SK-N-SH (cell line): ENCODE measurements around the gene ADGRG2. TPM values are rescaled to one million over a fixed set of nuclear protein-coding genes. Genes with fewer than 3 reads are reported as not detected.

Experiments
- CTCF ChIA-PET: fragments of 300-600, 350-600 bp; formaldehyde crosslinking; extraction: SDS; loops from one replicate; lab custom pipeline; 2021; lab: Yijun Ruan, JAX
- POLR2A ChIA-PET: fragments of 350-600 bp; sonication (Branson Sonifier 250); formaldehyde crosslinking; extraction: SDS; loops from one replicate; lab custom pipeline; 2020; ENCODE audit warnings: antibody characterized with exemption, inconsistent platforms; lab: Yijun Ruan, JAX
- DNase-seq: peaks from one replicate; pipeline ENCODE4 v3.0.0; 2012
- H2AFZ ChIP-seq: fragments of 200-600 bp; sonication (generic); 2 replicates; pipeline ENCODE4 v1.8.1; 2016; ENCODE audit warnings: antibody characterized with exemption, mild to moderate bottlenecking, low read depth
- H3F3A ChIP-seq: fragments of 200-600 bp; sonication (generic); replicated peaks from 2 replicates; pipeline ENCODE3; 2016; ENCODE audit warnings: antibody characterized with exemption, mild to moderate bottlenecking; ENCODE audit not compliant: insufficient read depth
- H3K27ac ChIP-seq, 2 experiments: fragments of 200-500 bp in 1 of 2; fragments of 200-600 bp in 1 of 2; sonication (Bioruptor generic) in 1 of 2; sonication (generic), shearing (Covaris generic) in 1 of 2; 2 replicates each; pipeline versions ENCODE4 v1.5.1 to v1.6.1; 2014 to 2016; ENCODE audit warnings: low read depth in 2 of 2, inconsistent platforms in 1 of 2, low read length in 1 of 2, mild to moderate bottlenecking in 1 of 2, mixed read lengths in 1 of 2
- H3K27me3 ChIP-seq: fragments of 200-600 bp; sonication (generic), shearing (Covaris generic); 2 replicates; pipeline ENCODE4 v1.6.1; 2016; ENCODE audit warnings: mixed run types; ENCODE audit not compliant: insufficient read depth
- H3K36me3 ChIP-seq, 2 experiments: fragments of 200-500 bp in 1 of 2; fragments of 200-600 bp in 1 of 2; sonication (Bioruptor generic) in 1 of 2; sonication (generic) in 1 of 2; replicated peaks in 1 of 2; 2 replicates each; pipeline versions ENCODE3 to v1.5.1; 2014 to 2016; ENCODE audit warnings: low read length in 1 of 2, mild to moderate bottlenecking in 1 of 2; ENCODE audit not compliant: insufficient read depth in 2 of 2, control insufficient read depth in 1 of 2
- H3K4me1 ChIP-seq, 2 experiments: fragments of 200-500 bp in 1 of 2; fragments of 200-600 bp in 1 of 2; sonication (Bioruptor generic) in 1 of 2; sonication (generic), shearing (Covaris generic) in 1 of 2; 2 replicates each; pipeline versions ENCODE4 v1.5.1 to v1.6.1; 2014 to 2016; ENCODE audit warnings: low read depth in 1 of 2, low read length in 1 of 2, mixed run types in 1 of 2; ENCODE audit not compliant: insufficient read depth in 2 of 2, control insufficient read depth in 1 of 2
- H3K4me2 ChIP-seq: fragments of 200-600 bp; sonication (generic), shearing (Covaris generic); 2 replicates; pipeline ENCODE4 v1.6.1; 2017; ENCODE audit warnings: mixed run types
- H3K4me3 ChIP-seq, 2 experiments: fragments of 200-500 bp in 1 of 2; fragments of 200-600 bp in 1 of 2; sonication (Bioruptor generic) in 1 of 2; sonication (generic), shearing (Covaris generic) in 1 of 2; 2 replicates each; pipeline versions ENCODE4 v1.5.1 to v1.8.1; 2014 to 2016; ENCODE audit warnings: low read depth in 2 of 2, inconsistent platforms in 1 of 2, low read length in 1 of 2, mild to moderate bottlenecking in 1 of 2, mixed read lengths in 1 of 2, moderate library complexity in 1 of 2
- H3K79me2 ChIP-seq: fragments of 200-600 bp; sonication (generic); 2 replicates; pipeline ENCODE4 v1.8.1; 2017; ENCODE audit warnings: mild to moderate bottlenecking; ENCODE audit not compliant: insufficient read depth
- H3K9ac ChIP-seq: fragments of 200-600 bp; sonication (generic); 2 replicates; pipeline ENCODE4 v1.6.1; 2017; ENCODE audit warnings: mixed run types
- H3K9me2 ChIP-seq: fragments of 200-600 bp; sonication (generic); 2 replicates; pipeline ENCODE4 v1.6.1; 2017; ENCODE audit warnings: mixed run types
- H3K9me3 ChIP-seq: fragments of 200-600 bp; sonication (generic); 2 replicates; pipeline ENCODE4 v1.6.1; 2017; ENCODE audit warnings: mixed run types, mild to moderate bottlenecking, moderate library complexity
- H4K20me1 ChIP-seq: fragments of 200-600 bp; sonication (generic); 2 replicates; pipeline ENCODE4 v1.6.1; 2017; ENCODE audit warnings: mild to moderate bottlenecking, mixed run types; ENCODE audit not compliant: insufficient read depth
- CHD2 ChIP-seq: fragments of 150-350 bp; IDR thresholded peaks from 2 replicates; pipeline ENCODE4 v1.6.1; 2018; ENCODE audit warnings: low read length; ENCODE audit not compliant: partially characterized antibody
- EP300 ChIP-seq, 2 experiments: IDR thresholded peaks; 2 replicates each; pipeline versions ENCODE4 v1.4.0 to v1.6.1; 2012; ENCODE audit warnings: borderline replicate concordance in 1 of 2, low read depth in 1 of 2, low read length in 1 of 2
- EZH2phosphoT487 ChIP-seq: fragments of 200-600 bp; sonication (generic); IDR thresholded peaks from 2 replicates; pipeline ENCODE4 v1.6.1; 2017; ENCODE audit warnings: low read depth, mixed run types, mild to moderate bottlenecking, antibody characterized with exemption, moderate library complexity, borderline replicate concordance
- FOXJ3 ChIP-seq: sonication (generic); formaldehyde crosslinking; IDR thresholded peaks from 2 replicates; pipeline ENCODE4 v1.5.1; 2020; ENCODE audit warnings: mild to moderate bottlenecking, missing genetic modification reagents
- FOXM1 ChIP-seq: IDR thresholded peaks from 2 replicates; pipeline ENCODE4 v1.4.0; 2012; ENCODE audit warnings: low read depth, mild to moderate bottlenecking
- GABPA ChIP-seq: IDR thresholded peaks from 2 replicates; pipeline ENCODE4 v1.4.0; 2012; ENCODE audit warnings: low read depth, mild to moderate bottlenecking
- IRF3 ChIP-seq: fragments of 150-350 bp; IDR thresholded peaks from 2 replicates; pipeline ENCODE4 v1.6.1; 2016; ENCODE audit warnings: mild to moderate bottlenecking, low read depth, low read length
- MXI1 ChIP-seq: IDR thresholded peaks from 2 replicates; pipeline ENCODE4 v1.6.1; 2012; ENCODE audit warnings: mild to moderate bottlenecking, low read depth, low read length, improper control_type of control experiment
- NRF1 ChIP-seq: IDR thresholded peaks from 2 replicates; pipeline ENCODE4 v1.6.1; 2012; ENCODE audit warnings: low read depth, mild to moderate bottlenecking, low read length
- RAD21 ChIP-seq: IDR thresholded peaks from 2 replicates; pipeline ENCODE4 v1.6.1; 2012; ENCODE audit warnings: mild to moderate bottlenecking, low read length
- RCOR1 ChIP-seq: fragments of 150-350 bp; IDR thresholded peaks from 2 replicates; pipeline ENCODE4 v1.6.1; 2017; ENCODE audit warnings: antibody characterized with exemption, low read length
- RXRA ChIP-seq: IDR thresholded peaks from 2 replicates; pipeline ENCODE4 v1.4.0; 2012; ENCODE audit warnings: low read depth, mild to moderate bottlenecking, borderline replicate concordance
- SIN3A ChIP-seq: IDR thresholded peaks from 2 replicates; pipeline ENCODE4 v1.6.1; 2012; ENCODE audit warnings: low read depth, mild to moderate bottlenecking, low read length, moderate library complexity, borderline replicate concordance
- SMC3 ChIP-seq: IDR thresholded peaks from 2 replicates; pipeline ENCODE4 v1.6.1; 2012; ENCODE audit warnings: low read depth, low read length, improper control_type of control experiment
- TCF12 ChIP-seq: IDR thresholded peaks from 2 replicates; pipeline ENCODE4 v1.4.0; 2012
- YY1 ChIP-seq: IDR thresholded peaks from 2 replicates; pipeline ENCODE4 v1.4.0; 2012; ENCODE audit warnings: low read depth, mild to moderate bottlenecking
- WGBS: methylation state at CpG from one replicate; pipeline ENCODE4 v1.1.6; 2017; ENCODE audit warnings: low lambda C conversion rate; 5-methylcytosine and 5-hydroxymethylcytosine counted together
- polyA plus RNA-seq, 3 experiments: library from polyadenylated mRNA; depleted of rRNA; stranded (reverse); fragments of >200 nt; gene quantifications; 2 replicates each; pipeline ENCODE4 v1.2.3, GENCODE V29; 2012
- TF ChIP-seq, protein P1 (sequence below): IDR thresholded peaks from 2 replicates; pipeline ENCODE4 v1.4.0; 2012; ENCODE audit warnings: low read depth, borderline replicate concordance
- TF ChIP-seq, protein P2 (sequence below): fragments of 150-350 bp; IDR thresholded peaks from 2 replicates; pipeline ENCODE4 v1.6.1; 2017; ENCODE audit warnings: antibody characterized with exemption, low read length, low read depth, borderline replicate concordance
- TF ChIP-seq, protein P3 (sequence below): IDR thresholded peaks from 2 replicates; pipeline ENCODE4; 2012

The ADGRG2 gene
- polyA plus RNA-seq, 1 of the 3 experiments (the other 2 are of a cell fraction): 0.08 TPM

DNA sequence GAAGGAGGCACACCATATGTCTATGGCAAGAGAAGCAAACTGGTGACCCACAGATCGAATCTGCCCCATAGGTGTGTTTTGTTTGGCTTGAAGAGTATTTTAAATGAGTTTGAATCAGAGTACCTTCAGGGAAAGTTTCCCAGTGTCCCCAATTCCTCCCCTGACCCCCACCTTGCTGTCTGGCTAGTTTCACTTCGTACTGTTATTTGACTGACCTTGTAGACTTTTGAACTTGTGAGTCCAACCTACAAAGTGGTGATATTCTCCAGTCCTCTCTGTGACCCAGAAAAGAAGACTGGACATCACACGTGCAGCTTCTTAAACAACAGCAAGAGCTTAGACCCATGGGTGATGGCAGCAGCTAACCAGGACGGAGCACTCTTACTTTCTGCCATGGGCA is 177.8 kb downstream of the ADGRG2 start:
- H3K9me2 ChIP-seq: no peaks in the 10 kb centered on the region
- no peaks in the 10 kb centered on the region for H3K9me3 ChIP-seq
- DNase-seq: no peak
- no peaks in the 10 kb centered on the region for H3K79me2 ChIP-seq
- CTCF ChIA-PET: no interaction called here
- no peak overlapping the region for H3K27ac ChIP-seq
- no peak overlapping the region for H3K4me3 ChIP-seq
- no peaks in the 10 kb centered on the region for H3K27me3 ChIP-seq
- TF ChIP-seq IRF3: no peak
- TF ChIP-seq, protein P1, sequence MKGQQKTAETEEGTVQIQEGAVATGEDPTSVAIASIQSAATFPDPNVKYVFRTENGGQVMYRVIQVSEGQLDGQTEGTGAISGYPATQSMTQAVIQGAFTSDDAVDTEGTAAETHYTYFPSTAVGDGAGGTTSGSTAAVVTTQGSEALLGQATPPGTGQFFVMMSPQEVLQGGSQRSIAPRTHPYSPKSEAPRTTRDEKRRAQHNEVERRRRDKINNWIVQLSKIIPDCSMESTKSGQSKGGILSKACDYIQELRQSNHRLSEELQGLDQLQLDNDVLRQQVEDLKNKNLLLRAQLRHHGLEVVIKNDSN: no peak
- no peak for TF ChIP-seq RAD21
- no peak for TF ChIP-seq EZH2phosphoT487
- no peak for TF ChIP-seq RXRA
- no peak for TF ChIP-seq EP300 (IDR thresholded peaks at IDR 0.05; ENCODE audit: borderline replicate concordance in 1 of 2, low read depth in 1 of 2, low read length in 1 of 2)
- TF ChIP-seq, protein P2, sequence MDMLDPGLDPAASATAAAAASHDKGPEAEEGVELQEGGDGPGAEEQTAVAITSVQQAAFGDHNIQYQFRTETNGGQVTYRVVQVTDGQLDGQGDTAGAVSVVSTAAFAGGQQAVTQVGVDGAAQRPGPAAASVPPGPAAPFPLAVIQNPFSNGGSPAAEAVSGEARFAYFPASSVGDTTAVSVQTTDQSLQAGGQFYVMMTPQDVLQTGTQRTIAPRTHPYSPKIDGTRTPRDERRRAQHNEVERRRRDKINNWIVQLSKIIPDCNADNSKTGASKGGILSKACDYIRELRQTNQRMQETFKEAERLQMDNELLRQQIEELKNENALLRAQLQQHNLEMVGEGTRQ: no peak
- no peak for TF ChIP-seq TCF12
- no peak for TF ChIP-seq NRF1
- TF ChIP-seq MXI1: no peak
- no peak for TF ChIP-seq SMC3
- TF ChIP-seq CHD2: no peak
- no peak for TF ChIP-seq SIN3A
- TF ChIP-seq RCOR1: no peak
- TF ChIP-seq, protein P3, sequence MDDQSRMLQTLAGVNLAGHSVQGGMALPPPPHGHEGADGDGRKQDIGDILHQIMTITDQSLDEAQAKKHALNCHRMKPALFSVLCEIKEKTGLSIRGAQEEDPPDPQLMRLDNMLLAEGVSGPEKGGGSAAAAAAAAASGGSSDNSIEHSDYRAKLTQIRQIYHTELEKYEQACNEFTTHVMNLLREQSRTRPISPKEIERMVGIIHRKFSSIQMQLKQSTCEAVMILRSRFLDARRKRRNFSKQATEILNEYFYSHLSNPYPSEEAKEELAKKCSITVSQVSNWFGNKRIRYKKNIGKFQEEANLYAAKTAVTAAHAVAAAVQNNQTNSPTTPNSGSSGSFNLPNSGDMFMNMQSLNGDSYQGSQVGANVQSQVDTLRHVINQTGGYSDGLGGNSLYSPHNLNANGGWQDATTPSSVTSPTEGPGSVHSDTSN: no peak
- no peak for TF ChIP-seq FOXM1
- no peak for TF ChIP-seq GABPA
- TF ChIP-seq FOXJ3 (CRISPR knock-in tag): no peak
- no peak for TF ChIP-seq YY1
- H3K36me3 ChIP-seq: peaks cover 5 to 9% of the 10 kb centered on the region in 2 experiments
- no peak overlapping the region for H3K9ac ChIP-seq
- POLR2A ChIA-PET: no interaction called here
- no peaks in the 10 kb centered on the region for H4K20me1 ChIP-seq
- no peak overlapping the region for H2AFZ ChIP-seq
- WGBS: 48% methylated on average over 4 of the region's 4 CpGs
- H3K4me2 ChIP-seq: no peak overlapping the region
- no peaks in the 10 kb centered on the region for H3F3A ChIP-seq
- no peaks in the 10 kb centered on the region for H3K4me1 ChIP-seq
